GM18508 (cell line): ENCODE data around the gene CNTNAP4.

Source experiments
- ATAC-seq: cut with Tn5 transposase; IDR thresholded peaks from one replicate; pipeline ENCODE4 v1.9.1; 2021; ENCODE audit warnings: moderate number of reproducible peaks; ENCODE audit not compliant: insufficient read depth, unreplicated experiment

Gene CNTNAP4

GRCh38 chr16:76483307-76483909, 206.2 kb downstream of the CNTNAP4 start:
- no peak for ATAC-seq

DNA sequence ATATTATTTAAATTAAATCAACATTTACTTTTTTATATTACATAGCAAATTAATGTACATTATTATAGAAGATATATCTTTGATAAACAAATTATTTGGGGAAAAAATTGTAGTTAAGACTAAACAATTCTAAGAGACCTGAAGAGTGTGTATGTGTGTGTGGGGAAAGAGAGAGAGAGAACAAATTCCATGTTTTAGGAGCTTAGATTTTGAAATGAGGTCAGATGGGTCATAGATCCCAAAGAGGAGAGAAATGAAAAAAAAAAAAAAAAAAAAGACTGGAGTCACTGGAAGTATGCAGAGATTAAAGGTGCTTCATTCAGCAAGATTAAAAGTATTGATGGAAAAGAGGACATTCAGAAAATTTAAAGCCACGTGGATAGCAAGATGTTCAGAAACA, 206.8 kb downstream of the CNTNAP4 start:
- no peak for ATAC-seq

DNA sequence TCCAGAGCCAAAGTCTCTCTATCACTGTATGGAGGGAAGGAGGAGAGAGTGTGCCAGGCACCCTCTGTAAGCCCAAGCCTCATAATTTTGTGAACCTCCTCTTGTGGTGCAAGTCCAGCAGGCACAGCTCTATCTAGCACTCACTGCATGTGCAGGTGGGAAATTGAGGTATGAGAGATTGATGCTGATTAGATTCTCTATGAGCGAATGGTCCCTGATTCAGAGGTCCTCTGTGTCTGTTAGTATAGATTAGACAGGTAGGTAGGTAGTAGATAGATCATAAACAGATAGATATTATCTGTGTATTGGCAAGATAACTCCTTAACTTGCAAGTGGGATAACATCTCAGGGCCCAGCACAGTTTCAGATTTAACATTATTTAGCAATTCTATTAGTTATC, 209.5 kb downstream of the CNTNAP4 start:
- no peak for ATAC-seq

DNA sequence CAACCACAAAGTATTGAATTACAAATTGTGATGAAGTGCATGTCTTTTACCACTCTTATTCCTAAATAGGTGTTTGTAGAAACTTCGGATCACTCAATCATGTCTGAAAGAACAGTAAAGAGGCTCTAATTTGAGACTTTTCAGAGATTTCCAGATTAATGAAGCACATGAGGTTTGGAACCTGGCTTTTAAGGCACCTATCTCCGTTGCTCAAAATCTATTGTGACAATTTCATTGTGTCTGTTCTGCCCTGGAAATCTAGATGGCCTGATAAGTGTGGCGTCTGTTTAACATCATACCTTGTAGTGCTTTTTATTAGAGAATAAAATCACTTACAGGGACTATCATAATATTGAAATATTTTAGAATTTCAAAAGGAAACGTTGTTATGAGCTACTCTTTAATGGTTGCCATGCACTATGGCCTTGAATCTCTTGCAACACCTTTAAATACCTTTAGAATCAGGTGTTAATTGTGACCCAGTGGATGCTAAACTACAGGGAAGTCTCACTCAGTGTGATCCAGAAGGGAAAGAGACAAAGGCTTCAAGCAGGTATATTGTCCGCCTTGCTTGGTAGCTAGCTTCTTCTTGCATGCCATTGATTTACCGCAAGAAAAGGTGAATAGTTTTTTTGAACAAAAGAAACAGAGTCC, 210.3 kb downstream of the CNTNAP4 start:
- ATAC-seq: no peak

DNA sequence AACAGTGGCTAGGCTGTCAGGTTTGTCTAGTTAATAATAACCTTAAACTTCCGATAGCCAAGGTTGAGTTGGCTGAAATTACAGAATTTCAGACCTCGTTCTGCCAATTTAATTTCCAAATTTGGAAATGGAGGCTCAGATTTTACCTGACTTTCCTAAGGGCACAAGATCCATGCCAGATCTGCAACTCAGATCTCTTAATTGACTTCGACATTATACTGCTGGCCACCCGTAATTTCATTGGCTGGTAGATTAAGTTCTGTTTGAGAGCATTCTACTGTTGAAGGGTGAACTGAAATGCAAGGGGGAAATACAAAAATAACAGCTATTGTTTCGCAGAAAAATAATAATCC, 210.8 kb downstream of the CNTNAP4 start:
- ATAC-seq: no peak

- ATAC-seq: no peak
Measured at GRCh38 chr16:76490036-76490639, 212.9 kb downstream of the CNTNAP4 start.

GRCh38 chr16:76500006-76500405, 222.8 kb downstream of the CNTNAP4 start:
- ATAC-seq: no peak

- no peak for ATAC-seq
Measured at GRCh38 chr16:76502063-76502462, 224.9 kb downstream of the CNTNAP4 start.

DNA sequence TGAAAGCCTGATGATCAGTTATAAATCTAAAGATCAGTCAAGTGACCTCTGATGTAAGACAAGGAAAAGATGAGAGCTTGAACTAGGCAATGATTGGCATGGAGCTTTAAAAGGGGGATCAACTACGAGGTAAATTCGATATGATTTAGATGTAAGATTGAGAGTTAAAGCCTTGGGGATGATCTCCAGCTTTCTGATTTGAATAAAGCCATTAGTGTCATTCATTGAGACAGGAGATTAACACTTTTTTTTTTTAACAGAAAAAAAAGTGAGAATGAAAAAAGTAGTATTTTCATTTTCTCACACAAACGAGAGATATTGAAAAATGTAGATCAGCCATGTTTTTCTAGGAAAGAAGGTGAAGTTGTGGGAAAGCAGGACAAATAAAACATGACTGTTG, 225.4 kb downstream of the CNTNAP4 start:
- no peak for ATAC-seq

GRCh38 chr16:76503091-76503490, 225.9 kb downstream of the CNTNAP4 start:
- no peak for ATAC-seq

- ATAC-seq: no peak
Measured at GRCh38 chr16:76511203-76511602, 234.0 kb downstream of the CNTNAP4 start.

DNA sequence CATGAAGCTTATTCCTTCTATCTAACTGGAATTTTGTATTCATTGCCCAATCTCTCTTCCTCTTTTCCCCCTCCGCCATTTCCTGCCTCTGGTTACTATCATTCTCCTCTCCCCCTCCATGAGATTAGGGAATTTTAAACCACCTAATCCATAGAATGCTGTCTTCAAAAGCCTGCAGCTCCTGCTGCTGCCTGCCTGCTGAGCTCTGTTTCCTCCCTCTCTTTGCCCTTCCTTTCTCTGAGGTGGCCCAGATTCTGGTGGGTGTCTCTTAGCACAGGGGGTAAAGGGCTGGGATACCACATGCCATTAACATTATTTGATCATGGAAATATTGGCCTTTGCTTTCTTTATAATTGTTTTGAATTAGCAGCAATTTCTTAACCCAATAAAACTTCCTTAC, 241.6 kb downstream of the CNTNAP4 start:
- no peak for ATAC-seq

- no peak for ATAC-seq
Measured at GRCh38 chr16:76524356-76524755, 247.2 kb downstream of the CNTNAP4 start.

- ATAC-seq: no peak
Measured at GRCh38 chr16:76524769-76525168, 247.6 kb downstream of the CNTNAP4 start.

DNA sequence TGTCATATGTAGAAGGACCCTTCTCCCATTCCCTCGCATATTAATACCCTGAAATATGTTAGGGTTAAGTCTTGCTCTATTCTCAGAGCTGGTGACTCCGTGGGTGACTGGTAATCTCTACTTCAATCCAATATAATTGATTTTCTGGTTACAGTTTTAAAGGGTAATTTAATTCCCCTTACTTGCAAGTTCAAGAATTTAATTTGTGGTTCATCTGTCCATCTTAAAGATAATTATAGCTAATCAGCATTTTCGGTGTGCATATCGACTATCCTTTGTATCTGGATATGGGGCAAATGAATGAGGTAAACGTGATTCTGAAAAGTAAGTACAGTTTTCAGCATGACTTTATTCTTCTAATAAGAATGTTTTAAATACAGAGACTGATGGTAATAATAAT, 250.0 kb downstream of the CNTNAP4 start:
- no peak for ATAC-seq

DNA sequence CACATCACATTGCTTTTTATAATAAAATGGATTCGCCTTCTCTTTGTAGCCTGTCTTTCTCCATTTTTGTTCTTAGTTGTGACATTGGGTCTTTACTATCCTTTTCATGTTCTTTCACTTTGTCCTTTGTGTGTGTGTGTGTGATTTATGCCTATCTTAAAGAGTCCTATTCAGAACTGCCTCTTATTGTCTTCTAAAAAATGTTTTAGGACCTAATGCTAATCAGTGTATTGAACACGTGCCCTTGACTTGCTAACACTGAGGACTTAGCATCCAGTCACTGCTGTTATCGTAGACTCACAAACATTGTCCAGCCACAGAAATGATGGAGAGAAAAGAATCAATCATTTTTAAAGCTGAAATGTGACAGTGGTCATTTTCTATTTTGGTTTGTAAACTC, 251.9 kb downstream of the CNTNAP4 start:
- no peak for ATAC-seq

DNA sequence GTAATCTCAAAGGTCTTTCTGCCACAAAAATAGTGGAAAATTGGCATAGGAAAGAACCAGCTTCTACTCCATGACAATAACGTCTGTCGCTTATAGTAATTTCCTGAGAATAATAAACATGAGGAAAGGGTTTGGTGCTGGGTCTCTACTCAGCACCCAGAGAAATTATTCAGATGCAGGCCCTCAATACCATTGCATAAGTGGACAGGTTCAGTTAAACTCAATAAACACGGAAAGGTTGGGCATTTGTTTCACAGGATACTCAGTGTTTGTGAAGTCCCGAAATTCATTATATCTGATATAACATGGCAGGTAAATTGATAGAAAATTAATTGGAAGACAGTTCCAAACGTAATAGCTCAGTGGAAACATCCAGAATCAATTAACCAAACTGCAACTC, 254.0 kb downstream of the CNTNAP4 start:
- no peak for ATAC-seq

- no peak for ATAC-seq
Measured at GRCh38 chr16:76532188-76532973, 255.2 kb downstream of the CNTNAP4 start.

DNA sequence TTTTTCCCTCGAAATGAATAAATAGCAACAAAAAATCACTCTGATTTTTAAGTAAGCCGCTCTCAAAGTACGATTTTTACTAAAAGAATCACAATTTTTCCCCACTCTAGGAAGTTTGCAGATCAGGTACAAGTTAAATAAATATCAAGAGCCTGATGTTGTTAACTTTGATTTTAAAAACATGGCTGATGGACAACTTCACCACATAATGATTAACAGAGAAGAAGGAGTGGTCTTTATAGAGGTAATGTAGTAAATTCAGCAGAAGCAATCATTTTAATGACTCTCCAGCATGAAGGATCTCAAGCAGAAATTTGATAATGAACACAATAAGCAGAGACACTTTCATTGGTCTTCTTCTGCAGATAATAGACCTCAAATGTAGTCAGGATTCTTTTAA, 262.4 kb downstream of the CNTNAP4 start:
- ATAC-seq: no peak

DNA sequence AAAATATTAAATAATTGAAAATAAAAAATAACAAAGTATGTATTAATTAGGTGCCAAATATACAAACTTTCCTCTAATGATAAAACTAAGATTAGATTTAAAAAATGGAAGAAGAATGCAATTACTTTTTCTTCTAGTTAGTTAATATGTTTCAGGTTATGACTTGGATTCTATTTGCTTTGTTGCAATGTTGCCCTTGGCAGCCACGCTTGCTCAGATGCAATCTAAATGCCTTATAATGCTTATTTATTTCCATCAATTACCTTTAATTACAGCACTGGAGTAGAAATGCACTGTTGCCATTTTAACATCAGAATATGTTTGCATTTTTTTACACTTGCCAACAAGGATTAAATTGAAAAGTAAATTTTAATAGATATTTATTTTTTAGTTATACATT, 263.9 kb downstream of the CNTNAP4 start:
- ATAC-seq: no peak

DNA sequence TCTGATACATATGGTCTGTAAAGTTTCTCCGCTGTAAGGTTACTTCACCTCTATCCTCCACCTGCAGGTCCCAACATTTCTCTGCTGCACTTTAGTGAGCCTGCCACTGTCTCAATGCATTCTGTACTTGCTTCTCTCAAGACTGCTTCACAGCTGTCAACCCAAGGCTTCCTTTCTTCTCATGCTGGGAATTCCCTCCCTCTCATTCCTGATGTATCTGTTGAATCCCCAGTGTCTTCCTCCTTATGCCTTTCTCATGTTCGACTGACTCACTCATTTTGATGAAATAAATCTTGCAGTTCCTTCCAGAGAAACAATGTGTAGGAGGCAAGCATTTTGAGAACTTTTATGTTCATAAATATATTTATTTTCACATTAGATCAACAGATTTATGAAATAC, 288.3 kb downstream of the CNTNAP4 start:
- ATAC-seq: no peak
